RWPE2 (cell line): Measurements from ENCODE around the gene APOBEC4.
A peak's percentile ranks its signal among the peaks of the same experiment; 100 is the strongest.

Experiments used
- ATAC-seq: fragments of 200-7000 bp; cut with Tn5 transposase; 3 replicates; pipeline ENCODE4 v1.9.1; 2021; ENCODE audit warnings: low read depth
- DNase-seq: peaks from one replicate; pipeline ENCODE4 v3.0.0-alpha.2; 2020; ENCODE audit warnings: low spot score
- H3K27ac ChIP-seq: fragments of 450-650 bp; 2 replicates; pipeline ENCODE4 v1.5.1; 2017; ENCODE audit warnings: mild to moderate bottlenecking; ENCODE audit not compliant: poor library complexity, severe bottlenecking
- H3K27me3 ChIP-seq: fragments of 250-450 bp; sonication (Bioruptor Pico); 2 replicates; pipeline ENCODE4 v1.5.1; 2021; ENCODE audit warnings: mild to moderate bottlenecking, moderate library complexity; ENCODE audit not compliant: insufficient read depth, poor library complexity, severe bottlenecking
- H3K36me3 ChIP-seq: fragments of 250-450 bp; sonication (Bioruptor Pico); 2 replicates; pipeline ENCODE4 v1.5.1; 2020; ENCODE audit warnings: low read depth, mild to moderate bottlenecking, moderate library complexity
- H3K4me1 ChIP-seq: fragments of 250-450 bp; sonication (Bioruptor Pico); 2 replicates; pipeline ENCODE4 v1.5.1; 2021; ENCODE audit warnings: mild to moderate bottlenecking, moderate library complexity; ENCODE audit not compliant: insufficient read depth, poor library complexity, severe bottlenecking
- H3K4me3 ChIP-seq: fragments of 250-450 bp; sonication (Bioruptor Pico); 2 replicates; pipeline ENCODE4 v1.5.1; 2021; ENCODE audit warnings: mild to moderate bottlenecking, moderate library complexity; ENCODE audit not compliant: severe bottlenecking
- H3K9me3 ChIP-seq: fragments of 250-450 bp; sonication (Bioruptor Pico); 2 replicates; pipeline ENCODE4 v1.5.1; 2021; ENCODE audit warnings: mild to moderate bottlenecking, moderate library complexity; ENCODE audit not compliant: severe bottlenecking
- CTCF ChIP-seq: fragments of 450-650 bp; IDR thresholded peaks from one replicate; pipeline ENCODE4 v1.5.1; 2017; ENCODE audit warnings: mild to moderate bottlenecking, moderate library complexity; ENCODE audit not compliant: poor library complexity, severe bottlenecking

The APOBEC4 gene

GRCh38 chr1:183612407-183612806 is 40.7 kb downstream of the APOBEC4 start:
- no peak overlapping the region for H3K4me3 ChIP-seq
- no peaks in the 10 kb centered on the region for H3K36me3 ChIP-seq
- no peak for TF ChIP-seq CTCF
- H3K4me1 ChIP-seq = peaks cover 34% of the 10 kb centered on the region
- H3K9me3 ChIP-seq = no peaks in the 10 kb centered on the region
- H3K27ac ChIP-seq = peak overlapping the region; percentile 18
- ATAC-seq = no peak
- no peaks in the 10 kb centered on the region for H3K27me3 ChIP-seq
- no peak for DNase-seq

GRCh38 chr1:183611021-183611420 is 42.1 kb downstream of the APOBEC4 start:
- ATAC-seq (no peak), DNase-seq (no peak)
- no peaks in the 10 kb centered on the region for H3K9me3 ChIP-seq
- no peak for TF ChIP-seq CTCF
- H3K27ac ChIP-seq = peak overlapping the region; percentile 73
- no peaks in the 10 kb centered on the region for H3K36me3 ChIP-seq
- H3K27me3 ChIP-seq = no peaks in the 10 kb centered on the region
- H3K4me3 ChIP-seq = no peak overlapping the region
- peaks cover 34% of the 10 kb centered on the region for H3K4me1 ChIP-seq

GRCh38 chr1:183609759-183610452 is 43.2 kb downstream of the APOBEC4 start:
- Histone ChIP-seq H3K27me3 (no peaks in the 10 kb centered on the region), H3K4me1 (peaks cover 34% of the 10 kb centered on the region), H3K36me3 (no peaks in the 10 kb centered on the region), H3K9me3 (no peaks in the 10 kb centered on the region), H3K27ac (peak overlapping the region; percentile 73), H3K4me3 (no peak overlapping the region)
- no peak for TF ChIP-seq CTCF
- ATAC-seq = no peak; the same call in 2 of the 3 replicates
- no peak for DNase-seq

- Histone ChIP-seq H3K27ac (peak overlapping the region; percentile 73), H3K36me3 (no peaks in the 10 kb centered on the region), H3K27me3 (no peaks in the 10 kb centered on the region), H3K4me3 (no peak overlapping the region), H3K4me1 (peaks cover 34% of the 10 kb centered on the region), H3K9me3 (no peaks in the 10 kb centered on the region)
- DNase-seq = no peak
- peak; percentile 34 for ATAC-seq
- peak; percentile 56 for TF ChIP-seq CTCF
Observed at GRCh38 chr1:183609313-183609712, 43.8 kb downstream of the APOBEC4 start.

GRCh38 chr1:183607322-183607980 is 45.7 kb downstream of the APOBEC4 start:
- no peak for DNase-seq
- no peak for ATAC-seq
- no peaks in the 10 kb centered on the region for H3K36me3 ChIP-seq
- H3K4me3 ChIP-seq = no peak overlapping the region
- H3K4me1 ChIP-seq = peaks cover 27% of the 10 kb centered on the region
- H3K27ac ChIP-seq = peak overlapping the region; percentile 73
- no peak for TF ChIP-seq CTCF
- no peaks in the 10 kb centered on the region for H3K9me3 ChIP-seq
- H3K27me3 ChIP-seq = no peaks in the 10 kb centered on the region
